ENCODE data around the gene SAMHD1.
"Not testable (repeated sequence)": the region's sequence is repeated elsewhere in the genome, so short reads cannot be mapped to it uniquely, and the experiment has no call there.

The SAMHD1 gene

DNA sequence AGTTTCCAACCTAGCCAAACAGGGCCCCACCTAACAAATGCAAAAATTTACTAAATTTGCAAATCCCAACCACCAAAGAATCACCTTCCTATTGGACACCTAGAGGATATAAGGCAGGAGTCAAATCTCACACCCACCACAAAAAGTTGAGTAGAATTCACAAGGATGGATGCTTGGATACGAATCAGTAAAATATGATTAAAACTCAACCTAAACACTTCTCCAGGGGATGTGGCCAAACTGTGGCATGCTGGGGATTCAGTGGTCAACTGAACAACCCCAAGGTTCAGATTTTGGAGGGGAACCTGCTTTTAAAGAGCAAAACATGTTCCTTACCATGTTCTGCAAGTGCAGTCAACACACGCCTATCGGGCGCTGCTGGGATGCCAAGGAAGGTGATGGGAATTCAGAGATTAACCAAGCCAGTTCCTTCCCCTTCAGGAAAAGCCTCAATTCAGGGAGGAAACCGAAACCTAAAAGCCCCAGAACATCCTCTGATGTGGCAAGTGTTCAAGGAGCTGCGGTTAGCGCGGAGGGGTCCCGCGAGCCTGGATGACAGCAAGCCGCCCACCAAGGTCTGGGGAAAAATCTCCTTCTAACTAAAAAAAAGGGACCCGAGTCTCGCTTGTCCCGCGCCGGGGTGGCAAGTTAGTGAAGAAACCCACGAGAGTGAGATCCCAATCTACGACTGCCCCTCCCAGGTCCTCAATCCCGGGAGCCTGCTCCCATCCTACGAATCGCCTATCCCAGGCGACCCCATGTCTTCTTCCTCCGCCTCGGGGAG is 902 bp downstream of the SAMHD1 start:
- in situ Hi-C loops (cut with HindIII; ENCODE audit: low pct_ligation_motif_present, low sequenced_read_pairs): no loop called here
- TF ChIP-seq, protein P1, sequence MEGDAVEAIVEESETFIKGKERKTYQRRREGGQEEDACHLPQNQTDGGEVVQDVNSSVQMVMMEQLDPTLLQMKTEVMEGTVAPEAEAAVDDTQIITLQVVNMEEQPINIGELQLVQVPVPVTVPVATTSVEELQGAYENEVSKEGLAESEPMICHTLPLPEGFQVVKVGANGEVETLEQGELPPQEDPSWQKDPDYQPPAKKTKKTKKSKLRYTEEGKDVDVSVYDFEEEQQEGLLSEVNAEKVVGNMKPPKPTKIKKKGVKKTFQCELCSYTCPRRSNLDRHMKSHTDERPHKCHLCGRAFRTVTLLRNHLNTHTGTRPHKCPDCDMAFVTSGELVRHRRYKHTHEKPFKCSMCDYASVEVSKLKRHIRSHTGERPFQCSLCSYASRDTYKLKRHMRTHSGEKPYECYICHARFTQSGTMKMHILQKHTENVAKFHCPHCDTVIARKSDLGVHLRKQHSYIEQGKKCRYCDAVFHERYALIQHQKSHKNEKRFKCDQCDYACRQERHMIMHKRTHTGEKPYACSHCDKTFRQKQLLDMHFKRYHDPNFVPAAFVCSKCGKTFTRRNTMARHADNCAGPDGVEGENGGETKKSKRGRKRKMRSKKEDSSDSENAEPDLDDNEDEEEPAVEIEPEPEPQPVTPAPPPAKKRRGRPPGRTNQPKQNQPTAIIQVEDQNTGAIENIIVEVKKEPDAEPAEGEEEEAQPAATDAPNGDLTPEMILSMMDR (IDR thresholded peaks at IDR 0.05; ENCODE audit: low read depth, low read length, missing control alignments): peak; percentile 13
- H3K4me3 ChIP-seq (ENCODE audit: low read depth, low read length): peak overlapping the region; percentile 96
- H3K36me3 ChIP-seq (replicated peaks): no peaks in the 10 kb centered on the region
- H3K27me3 ChIP-seq (replicated peaks): no peaks in the 10 kb centered on the region
- peak; percentile 2 for DNase-seq
- H3K27ac ChIP-seq: no peak overlapping the region

GRCh38 chr20:36941401-36941835 is 10.1 kb downstream of the SAMHD1 start:
- DNase-seq: no peak
- H3K36me3 ChIP-seq (replicated peaks): no peaks in the 10 kb centered on the region

DNA sequence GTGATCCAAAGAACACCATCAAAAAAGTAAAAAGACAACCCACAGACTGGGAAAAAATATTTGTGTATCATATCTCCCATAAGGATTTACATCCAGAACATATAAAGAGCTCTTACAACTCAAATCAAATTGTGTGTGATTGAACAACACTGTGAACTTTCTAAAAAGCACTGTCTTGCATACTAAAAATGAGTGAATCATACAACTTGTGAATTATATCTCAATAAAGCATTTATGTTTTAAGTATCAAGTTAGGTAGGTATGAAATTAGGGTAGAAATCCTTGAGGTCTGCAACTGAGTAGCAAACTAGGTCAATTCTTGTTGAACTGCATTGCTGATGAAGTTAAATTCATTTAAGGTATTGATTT is 14.1 kb downstream of the SAMHD1 start:
- no peaks in the 10 kb centered on the region for H3K36me3 ChIP-seq (replicated peaks)
- in situ Hi-C loops (cut with HindIII; ENCODE audit: low pct_ligation_motif_present, low sequenced_read_pairs): no loop called here
- no peak for DNase-seq
- no peak overlapping the region for H3K4me3 ChIP-seq (ENCODE audit: low read depth, low read length)
- TF ChIP-seq, protein P1 (IDR thresholded peaks at IDR 0.05; ENCODE audit: low read depth, low read length, missing control alignments): no peak
- no peak overlapping the region for H3K27ac ChIP-seq
- no peaks in the 10 kb centered on the region for H3K27me3 ChIP-seq (replicated peaks)

More at GRCh38 chr20:36941401-36941835, 10.1 kb downstream of the SAMHD1 start:
- TF ChIP-seq, protein P1 (IDR thresholded peaks at IDR 0.05; ENCODE audit: low read depth, low read length, missing control alignments): no peak
- Histone ChIP-seq H3K4me3 (ENCODE audit: low read depth, low read length) (no peak overlapping the region), H3K27ac (no peak overlapping the region), H3K27me3 (replicated peaks) (no peaks in the 10 kb centered on the region)
- in situ Hi-C loops (cut with HindIII; ENCODE audit: low pct_ligation_motif_present, low sequenced_read_pairs): no loop called here

DNA sequence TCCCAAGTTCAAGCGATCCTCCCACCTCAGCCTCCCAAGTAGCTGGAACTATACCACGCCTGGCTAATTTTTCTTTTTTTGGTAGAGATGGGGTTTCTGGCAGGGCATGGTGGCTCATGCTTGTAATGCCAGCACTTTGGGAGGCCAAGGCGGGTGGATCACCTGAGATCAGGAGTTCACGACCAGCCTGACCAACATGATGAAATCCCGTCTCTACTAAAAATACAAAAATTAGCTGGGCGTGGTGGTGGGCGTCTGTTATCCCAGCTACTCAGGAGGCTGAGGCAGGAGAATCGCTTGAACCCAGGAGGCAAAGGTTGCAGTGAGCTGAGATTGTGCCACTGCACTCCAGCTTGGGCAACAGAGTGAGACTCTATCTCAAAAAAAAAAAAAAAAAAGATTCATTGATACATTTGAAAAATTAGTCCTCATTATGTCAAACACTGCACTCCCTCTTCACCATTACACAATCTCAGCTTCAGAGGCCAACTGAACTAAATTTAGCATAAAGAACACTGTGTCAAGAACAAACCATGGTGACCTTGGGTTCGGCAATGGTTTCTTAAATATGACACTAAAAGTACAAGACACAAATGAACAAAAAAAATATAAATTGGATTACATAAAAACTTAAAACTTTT is 14.6 kb downstream of the SAMHD1 start:
- H3K27ac ChIP-seq; in situ Hi-C loops (cut with HindIII; ENCODE audit: low pct_ligation_motif_present, low sequenced_read_pairs); H3K36me3 ChIP-seq (replicated peaks); H3K4me3 ChIP-seq (ENCODE audit: low read depth, low read length); H3K27me3 ChIP-seq (replicated peaks); DNase-seq: not testable (repeated sequence)

DNA sequence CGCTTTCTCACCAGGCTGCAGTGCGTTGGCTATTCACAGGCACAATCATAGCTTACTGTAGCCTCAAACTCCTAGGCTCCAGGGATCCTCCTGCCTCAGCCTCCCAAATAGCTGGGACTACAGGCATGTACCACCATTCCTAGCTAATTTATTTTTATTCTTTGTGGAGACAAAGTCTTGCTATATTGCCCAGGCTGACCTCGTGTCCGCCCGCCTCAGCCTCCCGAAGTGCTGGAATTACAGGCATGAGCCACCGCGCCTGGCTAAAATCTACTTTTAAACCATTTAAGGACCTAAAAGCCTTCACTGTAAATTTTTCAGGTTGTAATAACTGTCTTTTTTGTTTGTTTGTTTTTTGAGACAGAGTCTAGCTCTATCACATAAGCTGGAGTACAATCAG is 15.2 kb downstream of the SAMHD1 start:
- no peak overlapping the region for H3K4me3 ChIP-seq (ENCODE audit: low read depth, low read length)
- no peak for DNase-seq
- no peaks in the 10 kb centered on the region for H3K27me3 ChIP-seq (replicated peaks)
- no peak overlapping the region for H3K27ac ChIP-seq
- TF ChIP-seq, protein P1 (IDR thresholded peaks at IDR 0.05; ENCODE audit: low read depth, low read length, missing control alignments): no peak
- no peaks in the 10 kb centered on the region for H3K36me3 ChIP-seq (replicated peaks)
- in situ Hi-C loops (cut with HindIII; ENCODE audit: low pct_ligation_motif_present, low sequenced_read_pairs): no loop called here

- in situ Hi-C loops (cut with HindIII; ENCODE audit: low pct_ligation_motif_present, low sequenced_read_pairs); H3K36me3 ChIP-seq (replicated peaks): not testable (repeated sequence)
These were observed 17.9 kb downstream of the SAMHD1 start for GRCh38 chr20:36933571-36933970.

More at GRCh38 chr20:36933571-36933970, 17.9 kb downstream of the SAMHD1 start:
- H3K4me3 ChIP-seq (ENCODE audit: low read depth, low read length); H3K27me3 ChIP-seq (replicated peaks); H3K27ac ChIP-seq; DNase-seq: not testable (repeated sequence)

All from brain microvascular endothelial cell (primary cell).